Measurements from ENCODE around the gene MRPL17. TPM values are rescaled to one million over a fixed set of nuclear protein-coding genes. Genes with fewer than 3 reads are reported as not detected.

The MRPL17 gene
- total RNA-seq, 1 donor from 2014 or later, result 33.9 TPM

Other genes starting within 250 kb of the MRPL17 start
- gene HPX, start 242.4 kb downstream of the MRPL17 start, total RNA-seq, result 3.1 TPM
- gene TRIM3, start 209.4 kb downstream of the MRPL17 start, total RNA-seq, result 8.4 TPM
- gene ARFIP2, start 202.0 kb downstream of the MRPL17 start, total RNA-seq, result 14.1 TPM
- gene TIMM10B, start 201.8 kb downstream of the MRPL17 start, total RNA-seq, result 19.8 TPM
- gene DNHD1, start 186.1 kb downstream of the MRPL17 start, total RNA-seq, result 4.7 TPM
- 9.4 TPM for gene RRP8, start 79.7 kb downstream of the MRPL17 start, total RNA-seq
- gene ILK, start 79.6 kb downstream of the MRPL17 start, total RNA-seq, result 106 TPM
- gene TAF10, start 71.1 kb downstream of the MRPL17 start, total RNA-seq, result 19.8 TPM
- gene TPP1, start 63.9 kb downstream of the MRPL17 start, total RNA-seq, result 15.7 TPM
- 39.1 TPM for gene DCHS1, start 27.5 kb downstream of the MRPL17 start, total RNA-seq
- gene OR2AG2, start 88.6 kb upstream of the MRPL17 start, total RNA-seq, result not detected
- gene OR2AG1, start 99.7 kb upstream of the MRPL17 start, total RNA-seq, result not detected
- under 0.01 TPM for gene OR6A2, start 116.3 kb upstream of the MRPL17 start, total RNA-seq
- gene OR10A5, start 162.3 kb upstream of the MRPL17 start, total RNA-seq, result not detected
- gene OR10A2, start 179.7 kb upstream of the MRPL17 start, total RNA-seq, result not detected
- gene OR10A4, start 193.3 kb upstream of the MRPL17 start, total RNA-seq, result not detected
- gene OR2D2, start 209.2 kb upstream of the MRPL17 start, total RNA-seq, result not detected
- not detected for gene OR2D3, start 237.7 kb upstream of the MRPL17 start, total RNA-seq
- 1.6 TPM for gene ZNF215, start 243.1 kb upstream of the MRPL17 start, total RNA-seq